Right ventricle myocardium superior (tissue), 1 donor: ENCODE data around the gene POC1A. TPM values are rescaled to one million over a fixed set of nuclear protein-coding genes. Genes with fewer than 3 reads are reported as not detected.
"Not testable (repeated sequence)": the region's sequence is repeated elsewhere in the genome, so short reads cannot be mapped to it uniquely, and the experiment has no call there.

Source experiments
- ATAC-seq: fragments of 200-7000 bp; cut with Tn5 transposase; one replicate; pipeline ENCODE4 v1.9.1; 2020; ENCODE audit warnings: mild to moderate bottlenecking; ENCODE audit not compliant: poor library complexity
- DNase-seq: peaks from one replicate; pipeline ENCODE4 v3.0.0-alpha.2; 2020
- intact Hi-C: fragments of 100-400 bp; cut with DNase I; formaldehyde crosslinking; loops from one replicate; pipeline ENCODE4 v1.11.2; 2022
- total RNA-seq: library from RNA; stranded (reverse); fragmentation: NEBNext Ultra II Directional; extraction: Animal tissue kit (Norgen Biotek cat#: 25700); gene quantifications from one replicate; pipeline ENCODE4 v1.2.1, GENCODE V29; 2021
- donor health status: DM: no; HTN: yes; CAD: no; lungs with severe emphysema.

Gene POC1A
- total RNA-seq, 1 donor from 2014 or later: 1.5 TPM

GRCh38 chr3:52186729-52187128, 32.5 kb upstream of the POC1A start:
- ATAC-seq (no peak), DNase-seq (no peak)
- intact Hi-C loops: no loop called here

GRCh38 chr3:52185837-52186236, 31.6 kb upstream of the POC1A start:
- intact Hi-C loops: no loop called here
- ATAC-seq (no peak), DNase-seq (no peak)

- intact Hi-C loops: no loop called here
- no peak for ATAC-seq
Measured at GRCh38 chr3:52185311-52185710, 31.1 kb upstream of the POC1A start.

GRCh38 chr3:52184690-52185089, 30.5 kb upstream of the POC1A start:
- ATAC-seq (no peak), DNase-seq (no peak)
- intact Hi-C loops: no loop called here

More at GRCh38 chr3:52185311-52185710, 31.1 kb upstream of the POC1A start:
- no peak for DNase-seq

GRCh38 chr3:52183786-52184445, 29.7 kb upstream of the POC1A start:
- intact Hi-C loops: no loop called here
- ATAC-seq (peak; percentile 41), DNase-seq (no peak)

- DNase-seq (no peak), ATAC-seq (no peak)
- intact Hi-C loops: no loop called here
Measured at GRCh38 chr3:52182691-52183090, 28.5 kb upstream of the POC1A start.

- ATAC-seq: peak; percentile 76
- peak; percentile 51 for DNase-seq
- intact Hi-C loops: no loop called here
Measured at GRCh38 chr3:52182196-52182595, 28.0 kb upstream of the POC1A start.

- DNase-seq (no peak), ATAC-seq (peak; percentile 27)
- intact Hi-C loops: no loop called here
Measured at GRCh38 chr3:52181543-52181942, 27.3 kb upstream of the POC1A start.

- no peak for DNase-seq
Measured at GRCh38 chr3:52178537-52178936, 24.3 kb upstream of the POC1A start.

GRCh38 chr3:52178126-52178525, 23.9 kb upstream of the POC1A start:
- intact Hi-C loops, DNase-seq, ATAC-seq: not testable (repeated sequence)

More at GRCh38 chr3:52178537-52178936, 24.3 kb upstream of the POC1A start:
- intact Hi-C loops: no loop called here
- ATAC-seq: no peak

GRCh38 chr3:52177701-52178042, 23.4 kb upstream of the POC1A start:
- ATAC-seq (no peak), DNase-seq (no peak)
- intact Hi-C loops: no loop called here

GRCh38 chr3:52176951-52177700, 22.9 kb upstream of the POC1A start:
- DNase-seq: no peak
- no peak for ATAC-seq
- intact Hi-C loops: no loop called here

GRCh38 chr3:52176180-52176752, 22.0 kb upstream of the POC1A start:
- DNase-seq (no peak), ATAC-seq (no peak)
- intact Hi-C loops: no loop called here

GRCh38 chr3:52175416-52176179, 21.4 kb upstream of the POC1A start:
- ATAC-seq: no peak
- intact Hi-C loops: no loop called here
- no peak for DNase-seq

GRCh38 chr3:52174896-52175295, 20.7 kb upstream of the POC1A start:
- DNase-seq (no peak), ATAC-seq (no peak)
- intact Hi-C loops: no loop called here

- ATAC-seq (no peak), DNase-seq (no peak)
- intact Hi-C loops: no loop called here
Measured at GRCh38 chr3:52173101-52173500, 18.9 kb upstream of the POC1A start.

- intact Hi-C loops: no loop called here
- DNase-seq (no peak), ATAC-seq (no peak)
Measured at GRCh38 chr3:52172262-52172757, 18.1 kb upstream of the POC1A start.

- intact Hi-C loops: no loop called here
- DNase-seq (no peak), ATAC-seq (no peak)
Measured at GRCh38 chr3:52171514-52172261, 17.5 kb upstream of the POC1A start.
